ENCODE measurements around the gene HOXA7. TPM values are rescaled to one million over a fixed set of nuclear protein-coding genes. Genes with fewer than 3 reads are reported as not detected.
A peak's percentile ranks its signal among the peaks of the same experiment; 100 is the strongest.

HOXA7 gene
- total RNA-seq, 1 experiment from 2014 or later: 2.0 TPM

DNA sequence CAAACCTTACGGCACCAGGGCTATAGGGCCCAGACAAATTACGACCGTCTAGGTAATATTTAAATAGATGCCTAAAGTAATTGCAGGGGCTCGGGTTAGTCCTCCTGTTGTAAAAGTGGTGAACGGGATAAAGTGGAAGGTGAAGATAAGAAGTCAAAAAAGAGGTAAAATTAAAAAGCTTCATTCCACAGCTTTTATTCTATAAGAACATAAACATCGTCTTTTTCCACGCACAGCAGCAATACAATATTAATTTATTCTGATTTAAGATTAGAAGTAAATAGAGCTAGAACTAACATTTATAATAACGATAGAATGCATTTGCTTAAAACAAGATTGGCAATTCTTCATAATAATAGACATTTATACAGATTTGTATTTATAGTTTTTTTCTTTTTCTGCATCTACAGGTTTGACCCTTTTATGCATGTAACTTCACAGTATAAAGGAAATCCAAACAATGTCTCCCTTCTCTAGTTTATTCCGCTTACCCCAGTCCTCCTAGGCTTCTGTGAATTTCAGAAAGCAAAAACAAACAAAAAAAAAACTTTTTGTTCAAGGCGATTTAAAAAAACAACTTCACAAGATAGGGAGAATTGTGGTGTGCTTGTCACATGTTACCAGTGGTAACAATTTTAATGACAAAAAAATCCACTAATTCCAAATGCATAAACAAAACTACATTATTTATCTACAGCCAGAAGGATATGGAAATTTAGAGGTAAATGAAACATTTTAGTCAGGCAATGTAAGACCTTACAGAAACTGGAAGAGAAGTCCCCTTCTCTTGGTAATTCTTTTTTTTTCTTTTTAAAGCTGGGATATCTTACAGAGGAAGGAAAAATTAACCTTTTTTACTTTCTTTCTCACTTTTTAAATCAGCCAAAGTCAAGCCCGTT, 14.2 kb upstream of the HOXA7 start:
- DNase-seq (ENCODE audit: low spot score): no peak

DNA sequence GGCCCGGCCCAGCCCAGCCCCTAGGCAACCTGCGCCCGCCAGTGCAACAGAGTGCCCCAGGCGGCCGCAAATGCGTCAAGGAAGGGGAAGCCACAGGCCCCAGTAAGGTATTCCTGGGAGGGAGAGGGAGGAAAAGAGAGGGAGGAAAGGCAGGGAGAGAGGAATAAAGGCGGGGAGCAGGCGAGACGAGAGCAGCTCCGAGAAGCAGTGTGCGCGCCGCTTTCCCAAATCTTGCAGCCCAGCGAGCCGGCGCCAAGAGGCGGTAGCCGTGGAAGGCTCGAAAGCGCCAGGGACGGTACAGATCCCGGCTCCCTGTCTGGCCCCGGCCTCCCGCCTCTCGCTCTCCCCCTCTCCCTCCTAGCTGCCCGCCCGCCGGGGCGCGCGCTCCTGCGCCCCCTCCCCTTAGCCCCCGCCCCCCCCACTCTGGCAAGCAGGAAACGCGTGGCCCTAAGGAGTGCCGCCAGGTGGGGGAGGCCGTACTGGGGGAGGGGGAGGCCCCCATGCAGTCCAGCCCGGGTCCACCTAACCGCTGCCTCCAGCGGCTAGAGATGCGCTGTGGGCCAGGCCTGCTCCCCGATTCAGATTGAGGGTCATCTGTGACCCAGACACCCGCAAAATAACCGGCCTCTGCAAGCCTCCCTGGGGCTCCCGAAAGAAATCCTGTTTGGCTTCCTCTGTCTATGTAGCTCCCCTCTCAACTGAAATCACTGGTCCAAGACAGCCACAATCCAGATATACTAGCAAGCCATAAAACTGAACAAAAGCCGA, 13.4 kb upstream of the HOXA7 start:
- no peak for DNase-seq (ENCODE audit: low spot score)

DNA sequence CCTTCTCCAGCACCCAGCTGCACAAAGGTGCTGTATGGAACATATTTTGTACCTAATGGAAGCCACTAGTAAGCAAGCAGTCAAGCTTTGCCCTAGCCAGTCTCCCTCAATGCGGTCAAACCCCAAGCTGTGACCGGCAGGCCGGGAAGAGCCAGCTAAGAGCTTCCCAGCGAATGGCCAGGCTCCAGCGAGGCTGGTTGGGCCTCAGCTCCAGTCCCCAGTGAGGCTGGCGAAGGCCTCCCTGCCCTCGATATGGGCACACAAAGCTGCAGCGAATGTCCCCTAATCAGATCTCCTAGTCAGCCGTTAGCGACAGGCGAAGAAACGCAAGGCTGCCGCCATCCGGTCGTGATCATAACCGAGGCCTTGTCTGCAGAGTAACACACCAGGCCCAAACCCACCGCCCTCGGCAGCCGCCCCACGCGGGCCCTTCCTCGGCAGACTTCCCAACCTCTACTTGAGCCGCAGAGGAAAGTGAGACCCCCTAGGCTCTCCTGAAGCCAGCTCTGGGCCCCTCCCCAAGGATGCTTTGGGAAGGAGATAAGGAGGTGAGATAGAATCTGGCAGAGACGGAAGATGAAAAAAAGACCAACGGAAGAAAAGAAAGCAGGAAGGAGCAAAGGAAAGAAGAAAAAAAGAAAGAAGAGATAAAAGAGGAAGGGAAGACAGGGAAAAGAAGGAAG, 11.9 kb upstream of the HOXA7 start:
- no peak for DNase-seq (ENCODE audit: low spot score)

DNA sequence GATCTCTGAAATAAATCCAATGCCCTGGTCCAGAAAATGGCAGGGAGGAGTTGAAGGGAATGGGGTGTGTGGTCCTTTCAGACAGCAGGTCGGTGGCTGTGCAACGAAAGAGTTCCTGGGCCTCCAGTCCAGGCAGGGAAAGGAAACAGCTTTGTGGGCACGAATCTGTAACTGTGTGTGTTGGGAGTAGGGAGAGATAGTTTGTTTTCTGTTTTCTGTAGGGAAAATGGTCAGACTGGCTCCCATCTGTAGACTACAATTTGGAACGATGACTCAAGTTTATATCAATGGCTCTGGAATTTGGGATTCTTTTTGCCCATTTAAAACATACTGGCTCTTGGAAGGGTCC, 11.4 kb upstream of the HOXA7 start:
- no peak for DNase-seq (ENCODE audit: low spot score)

GRCh38 chr7:27166531-27167505, 10.3 kb upstream of the HOXA7 start:
- DNase-seq (ENCODE audit: low spot score): no peak

DNA sequence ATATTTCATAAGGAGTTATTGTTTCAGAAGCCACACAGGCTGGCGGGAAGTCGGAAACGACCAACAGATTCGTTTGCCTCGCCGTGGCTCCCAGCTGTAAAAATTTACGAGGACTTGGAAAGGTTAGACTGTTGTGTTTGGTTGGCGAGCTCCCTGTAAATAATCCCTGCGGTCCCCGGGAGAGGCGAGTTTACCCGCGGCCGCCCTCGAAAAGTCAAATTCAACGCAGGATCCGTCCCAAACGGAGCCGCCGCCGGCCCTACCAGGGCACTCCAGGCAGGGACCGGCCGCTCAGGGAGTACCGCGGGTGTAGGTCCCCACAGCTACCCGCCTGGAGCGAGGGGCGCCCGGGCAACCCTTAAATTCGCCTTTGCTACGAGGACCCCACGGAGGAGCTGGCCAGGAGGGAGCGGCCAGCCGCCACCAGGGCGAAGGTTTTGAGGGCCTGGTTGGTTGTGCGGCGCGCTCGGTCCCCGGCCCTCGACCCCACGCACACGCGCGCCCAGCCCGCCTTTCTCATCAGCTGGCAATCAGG, 9.6 kb upstream of the HOXA7 start:
- no peak for DNase-seq (ENCODE audit: low spot score)

- no peak for DNase-seq (ENCODE audit: low spot score)
Observed at GRCh38 chr7:27165089-27165995, 8.9 kb upstream of the HOXA7 start, which contains the start of gene HOXA9. TSS of gene HOXA9 (minus strand) at chr7:27165537. CDS start at chr7:27165457, 80 bp downstream.

GRCh38 chr7:27164367-27165088, 8.1 kb upstream of the HOXA7 start:
- no peak for DNase-seq (ENCODE audit: low spot score)

- DNase-seq (ENCODE audit: low spot score): no peak
Observed at GRCh38 chr7:27164045-27164366, 7.5 kb upstream of the HOXA7 start.

DNA sequence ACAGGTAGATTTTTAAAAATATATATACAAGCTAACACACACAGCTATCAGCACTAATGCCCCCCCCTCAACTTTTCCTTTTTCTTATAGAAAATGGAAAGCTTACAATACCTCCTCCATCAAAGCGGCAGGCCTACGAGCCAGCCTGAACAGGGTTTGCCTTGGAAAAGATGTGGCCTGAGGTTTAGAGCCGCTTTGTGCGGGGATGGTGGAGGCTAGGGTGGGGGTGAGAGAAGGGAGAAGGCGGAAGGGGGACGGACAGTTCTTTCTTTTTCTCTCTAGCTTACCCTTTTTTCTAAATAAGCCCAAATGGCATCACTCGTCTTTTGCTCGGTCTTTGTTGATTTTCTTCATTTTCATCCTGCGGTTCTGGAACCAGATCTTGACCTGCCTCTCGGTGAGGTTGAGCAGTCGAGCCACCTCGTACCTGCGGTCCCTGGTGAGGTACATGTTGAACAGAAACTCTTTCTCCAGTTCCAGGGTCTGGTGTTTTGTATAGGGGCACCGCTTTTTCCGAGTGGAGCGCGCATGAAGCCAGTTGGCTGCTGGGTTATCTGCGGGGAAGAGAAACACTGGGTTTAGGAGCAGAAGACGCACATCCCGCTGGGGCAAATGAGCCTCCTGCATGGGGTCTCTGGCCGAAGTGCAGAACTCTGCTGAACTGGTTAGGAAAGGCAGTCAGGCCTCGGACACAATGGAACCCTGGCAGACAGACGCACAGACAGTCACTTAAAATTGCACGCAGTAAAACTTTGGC, 7.0 kb upstream of the HOXA7 start:
- DNase-seq (ENCODE audit: low spot score): no peak

- no peak for DNase-seq (ENCODE audit: low spot score)
Observed at GRCh38 chr7:27162561-27163287, 6.2 kb upstream of the HOXA7 start.

- DNase-seq (ENCODE audit: low spot score): no peak
Observed at GRCh38 chr7:27161721-27162560, 5.5 kb upstream of the HOXA7 start.

- no peak for DNase-seq (ENCODE audit: low spot score)
Observed at GRCh38 chr7:27161214-27161720, 4.8 kb upstream of the HOXA7 start.

DNA sequence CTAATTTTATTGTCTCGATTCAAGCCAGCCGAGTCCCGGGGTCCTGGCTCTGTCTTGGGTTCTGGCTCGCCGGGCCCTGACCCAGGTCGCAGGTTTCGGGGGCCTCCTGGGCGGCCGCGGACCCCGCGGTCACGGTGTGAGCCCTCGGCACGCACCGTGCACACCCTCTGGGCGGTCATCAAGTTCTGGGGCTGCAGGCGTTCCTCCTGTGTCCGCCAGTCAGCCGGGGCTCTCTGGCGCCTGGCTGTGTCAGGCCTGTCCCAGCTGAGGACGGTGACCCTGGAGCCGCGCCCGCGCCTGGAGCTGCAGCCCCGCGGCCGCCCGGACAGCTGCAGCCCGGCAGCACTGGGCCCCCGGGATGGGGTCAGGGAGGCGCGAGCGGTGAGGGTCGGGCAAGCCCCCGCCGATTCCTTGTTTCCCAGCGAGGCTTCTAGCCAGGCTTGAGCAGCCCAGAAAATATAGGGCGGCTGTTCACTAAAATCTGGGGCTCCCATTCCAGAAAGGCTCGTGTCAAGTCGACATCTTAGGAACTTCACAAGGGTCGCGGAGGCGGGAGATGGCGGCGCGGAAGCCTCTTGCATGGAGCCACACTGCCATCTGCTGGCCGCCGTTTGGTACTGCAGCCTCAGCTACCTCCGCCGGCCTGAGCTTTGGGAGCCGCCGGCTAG, 4.2 kb upstream of the HOXA7 start:
- peak; percentile 90 for DNase-seq (ENCODE audit: low spot score)

- no peak for DNase-seq (ENCODE audit: low spot score)
Observed at GRCh38 chr7:27160145-27160545, 3.7 kb upstream of the HOXA7 start.
